ENCODE data around the gene ATG12. TPM values are rescaled to one million over a fixed set of nuclear protein-coding genes. Genes with fewer than 3 reads are reported as not detected.
A peak's percentile ranks its signal among the peaks of the same experiment; 100 is the strongest.

Gene ATG12
- total RNA-seq, 1 experiment from 2014 or later = 39.9 TPM

DNA sequence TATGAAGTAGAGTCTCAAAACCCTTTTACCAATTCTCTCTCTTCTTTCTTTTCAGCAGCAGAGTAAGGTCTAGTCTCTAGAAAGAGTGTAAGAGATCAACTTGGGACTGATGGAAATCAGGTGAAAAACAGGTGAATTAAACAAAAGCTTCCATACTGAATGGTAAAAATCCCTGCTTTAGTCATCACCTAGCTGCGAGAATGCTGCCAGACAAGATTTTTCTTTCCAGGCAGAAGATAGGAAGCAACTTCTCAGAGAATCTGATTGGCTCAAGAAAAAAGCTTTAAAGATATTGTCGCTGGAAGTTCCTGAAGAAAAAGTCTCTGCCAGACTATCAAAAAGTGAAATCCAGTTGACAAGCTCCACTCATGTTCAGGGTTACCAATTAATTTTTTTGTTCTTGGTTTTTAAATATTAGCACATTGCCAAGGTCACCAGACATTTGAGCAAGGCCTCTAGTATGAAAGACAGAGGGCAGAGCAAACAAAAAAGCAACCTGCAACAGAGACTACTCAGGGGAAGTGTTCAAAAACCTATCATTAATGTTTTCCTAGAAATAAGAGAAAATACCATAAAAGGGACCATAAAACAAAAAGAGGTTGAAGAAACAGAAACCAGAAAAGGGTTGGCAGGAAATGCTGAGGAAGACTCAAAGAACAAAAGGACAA, 34.2 kb downstream of the ATG12 start:
- TF ChIP-seq SMAD3 (CRISPR knock-in tag; IDR thresholded peaks at IDR 0.05; ENCODE audit: borderline replicate concordance) = no peak
- TF ChIP-seq, protein P1, sequence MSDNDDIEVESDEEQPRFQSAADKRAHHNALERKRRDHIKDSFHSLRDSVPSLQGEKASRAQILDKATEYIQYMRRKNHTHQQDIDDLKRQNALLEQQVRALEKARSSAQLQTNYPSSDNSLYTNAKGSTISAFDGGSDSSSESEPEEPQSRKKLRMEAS (CRISPR knock-in tag; IDR thresholded peaks at IDR 0.05) = no peak
- no peak for TF ChIP-seq AFF4 (CRISPR knock-in tag; IDR thresholded peaks at IDR 0.05; ENCODE audit: borderline replicate concordance)
- TF ChIP-seq, protein P2, sequence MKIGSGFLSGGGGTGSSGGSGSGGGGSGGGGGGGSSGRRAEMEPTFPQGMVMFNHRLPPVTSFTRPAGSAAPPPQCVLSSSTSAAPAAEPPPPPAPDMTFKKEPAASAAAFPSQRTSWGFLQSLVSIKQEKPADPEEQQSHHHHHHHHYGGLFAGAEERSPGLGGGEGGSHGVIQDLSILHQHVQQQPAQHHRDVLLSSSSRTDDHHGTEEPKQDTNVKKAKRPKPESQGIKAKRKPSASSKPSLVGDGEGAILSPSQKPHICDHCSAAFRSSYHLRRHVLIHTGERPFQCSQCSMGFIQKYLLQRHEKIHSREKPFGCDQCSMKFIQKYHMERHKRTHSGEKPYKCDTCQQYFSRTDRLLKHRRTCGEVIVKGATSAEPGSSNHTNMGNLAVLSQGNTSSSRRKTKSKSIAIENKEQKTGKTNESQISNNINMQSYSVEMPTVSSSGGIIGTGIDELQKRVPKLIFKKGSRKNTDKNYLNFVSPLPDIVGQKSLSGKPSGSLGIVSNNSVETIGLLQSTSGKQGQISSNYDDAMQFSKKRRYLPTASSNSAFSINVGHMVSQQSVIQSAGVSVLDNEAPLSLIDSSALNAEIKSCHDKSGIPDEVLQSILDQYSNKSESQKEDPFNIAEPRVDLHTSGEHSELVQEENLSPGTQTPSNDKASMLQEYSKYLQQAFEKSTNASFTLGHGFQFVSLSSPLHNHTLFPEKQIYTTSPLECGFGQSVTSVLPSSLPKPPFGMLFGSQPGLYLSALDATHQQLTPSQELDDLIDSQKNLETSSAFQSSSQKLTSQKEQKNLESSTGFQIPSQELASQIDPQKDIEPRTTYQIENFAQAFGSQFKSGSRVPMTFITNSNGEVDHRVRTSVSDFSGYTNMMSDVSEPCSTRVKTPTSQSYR (CRISPR knock-in tag; IDR thresholded peaks at IDR 0.05) = no peak
- TF ChIP-seq, protein P3, sequence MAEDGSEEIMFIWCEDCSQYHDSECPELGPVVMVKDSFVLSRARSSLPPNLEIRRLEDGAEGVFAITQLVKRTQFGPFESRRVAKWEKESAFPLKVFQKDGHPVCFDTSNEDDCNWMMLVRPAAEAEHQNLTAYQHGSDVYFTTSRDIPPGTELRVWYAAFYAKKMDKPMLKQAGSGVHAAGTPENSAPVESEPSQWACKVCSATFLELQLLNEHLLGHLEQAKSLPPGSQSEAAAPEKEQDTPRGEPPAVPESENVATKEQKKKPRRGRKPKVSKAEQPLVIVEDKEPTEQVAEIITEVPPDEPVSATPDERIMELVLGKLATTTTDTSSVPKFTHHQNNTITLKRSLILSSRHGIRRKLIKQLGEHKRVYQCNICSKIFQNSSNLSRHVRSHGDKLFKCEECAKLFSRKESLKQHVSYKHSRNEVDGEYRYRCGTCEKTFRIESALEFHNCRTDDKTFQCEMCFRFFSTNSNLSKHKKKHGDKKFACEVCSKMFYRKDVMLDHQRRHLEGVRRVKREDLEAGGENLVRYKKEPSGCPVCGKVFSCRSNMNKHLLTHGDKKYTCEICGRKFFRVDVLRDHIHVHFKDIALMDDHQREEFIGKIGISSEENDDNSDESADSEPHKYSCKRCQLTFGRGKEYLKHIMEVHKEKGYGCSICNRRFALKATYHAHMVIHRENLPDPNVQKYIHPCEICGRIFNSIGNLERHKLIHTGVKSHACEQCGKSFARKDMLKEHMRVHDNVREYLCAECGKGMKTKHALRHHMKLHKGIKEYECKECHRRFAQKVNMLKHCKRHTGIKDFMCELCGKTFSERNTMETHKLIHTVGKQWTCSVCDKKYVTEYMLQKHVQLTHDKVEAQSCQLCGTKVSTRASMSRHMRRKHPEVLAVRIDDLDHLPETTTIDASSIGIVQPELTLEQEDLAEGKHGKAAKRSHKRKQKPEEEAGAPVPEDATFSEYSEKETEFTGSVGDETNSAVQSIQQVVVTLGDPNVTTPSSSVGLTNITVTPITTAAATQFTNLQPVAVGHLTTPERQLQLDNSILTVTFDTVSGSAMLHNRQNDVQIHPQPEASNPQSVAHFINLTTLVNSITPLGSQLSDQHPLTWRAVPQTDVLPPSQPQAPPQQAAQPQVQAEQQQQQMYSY (CRISPR knock-in tag; IDR thresholded peaks at IDR 0.05) = no peak
- TF ChIP-seq MYBL2 (CRISPR knock-in tag; IDR thresholded peaks at IDR 0.05) = no peak
- TF ChIP-seq KAT7 (CRISPR knock-in tag; IDR thresholded peaks at IDR 0.05; ENCODE audit: borderline replicate concordance) = no peak
- TF ChIP-seq ZNF532 (CRISPR knock-in tag; IDR thresholded peaks at IDR 0.05; ENCODE audit: borderline replicate concordance) = no peak
- TF ChIP-seq ZNF671 (CRISPR knock-in tag; IDR thresholded peaks at IDR 0.05) = no peak
- H3K9me3 Mint-ChIP-seq = no peaks in the 10 kb centered on the region
- ChIA-PET POLR2A (interaction anchor here (0.5 kb wide), 1 partner anchor 768 kb away, joined by 3 read pairs; no protein-coding TSS in a partner anchor), CTCF (interaction anchor here (1.0 to 1.4 kb wide), 3 partner anchors 19 to 172 kb away, joined by 3 read pairs; no protein-coding TSS in a partner anchor)
- peak overlapping the region; percentile 94 for H3K27ac Mint-ChIP-seq
- H3K4me3 Mint-ChIP-seq = no peak overlapping the region
- ATAC-seq (peak; percentile 57), DNase-seq (ENCODE audit: low spot score) (no peak)
- no peaks in the 10 kb centered on the region for H3K27me3 Mint-ChIP-seq (ENCODE audit: low read depth)
- peaks cover 22% of the 10 kb centered on the region for H3K36me3 Mint-ChIP-seq
- H3K4me1 Mint-ChIP-seq = peaks cover 16% of the 10 kb centered on the region

Data from WTC11 (cell line).